Small intestine (tissue), 7 donors: ENCODE data around the gene MYB. TPM values are rescaled to one million over a fixed set of nuclear protein-coding genes. Genes with fewer than 3 reads are reported as not detected.
A peak's percentile ranks its signal among the peaks of the same experiment; 100 is the strongest.
"Not testable (repeated sequence)": the region's sequence is repeated elsewhere in the genome, so short reads cannot be mapped to it uniquely, and the experiment has no call there.

Source experiments
- DNase-seq, 2 donors: peaks; one replicate each; pipeline versions ENCODE4 v3.0.0 to v3.0.0-alpha.2; 2013
- FAIRE-seq: peaks from 2 replicates; lab custom pipeline; 2012; peaks lifted over from hg19 to GRCh38; lab: Jason Lieb, UNC
- H3K27ac ChIP-seq, 3 donors: one replicate each; pipeline ENCODE4 v1.5.1; 2013; ENCODE audit warnings: low read length in 2 of 3, mild to moderate bottlenecking in 2 of 3, control low read depth in 1 of 3, inconsistent platforms in 1 of 3, low read depth in 1 of 3, moderate library complexity in 1 of 3
- H3K27me3 ChIP-seq, 3 donors: one replicate each; pipeline ENCODE4 v1.6.1; 2013; ENCODE audit warnings: low read length in 3 of 3, inconsistent platforms in 1 of 3; ENCODE audit not compliant: control insufficient read depth in 3 of 3, insufficient read depth in 3 of 3
- H3K36me3 ChIP-seq, 3 donors: one replicate each; pipeline ENCODE4 v1.6.1; 2013; ENCODE audit warnings: low read length in 3 of 3, inconsistent platforms in 1 of 3, low read depth in 1 of 3, mild to moderate bottlenecking in 1 of 3, moderate library complexity in 1 of 3; ENCODE audit not compliant: control insufficient read depth in 3 of 3, insufficient read depth in 2 of 3
- H3K4me1 ChIP-seq, 3 donors: one replicate each; pipeline ENCODE4 v1.6.1; 2013; ENCODE audit warnings: low read length in 2 of 3, inconsistent platforms in 1 of 3, low read depth in 1 of 3, mild to moderate bottlenecking in 1 of 3, moderate library complexity in 1 of 3; ENCODE audit not compliant: control insufficient read depth in 3 of 3, insufficient read depth in 2 of 3
- H3K4me3 ChIP-seq, 3 donors: one replicate each; pipeline ENCODE4 v1.5.1; 2013; ENCODE audit warnings: low read length in 3 of 3, control low read depth in 1 of 3, inconsistent platforms in 1 of 3, low read depth in 1 of 3, mild to moderate bottlenecking in 1 of 3, moderate library complexity in 1 of 3
- H3K9me3 ChIP-seq, 2 donors: one replicate each; pipeline ENCODE4 v1.6.1; 2013; ENCODE audit warnings: low read depth in 1 of 2, low read length in 1 of 2; ENCODE audit not compliant: control insufficient read depth in 2 of 2, insufficient read depth in 1 of 2
- WGBS, 3 donors: extraction: QIAGEN DNeasy Blood & Tissue Kit; methylation state at CpG; one replicate each; pipeline ENCODE4 v1.1.7; 2013; 5-methylcytosine and 5-hydroxymethylcytosine counted together
- polyA plus RNA-seq, 4 donors: library from polyadenylated mRNA; stranded (reverse) in 3 of 4; unstranded in 1 of 4; fragments of 200-250 nt in 3 of 4; fragments of 120-200 nt in 1 of 4; gene quantifications; one replicate each; pipeline versions ENCODE4 v1.2.1 to v1.2.3, GENCODE V29; 2013
- donor health status: healthy with polysubstance abuse.
- donor health status: control.
- donor health status: control.
- donor health status: Bipolar disorder and iron deficiency.
- donor health status: healthy.

The MYB gene
- polyA plus RNA-seq, 4 donors: 1.6 to 19.8 (median 7.4) TPM

GRCh38 chr6:135244805-135245204, 63.7 kb downstream of the MYB start:
- 59 to 64% (median 63%) methylated on average over 6 of the region's 6 CpGs for WGBS, 3 donors
- Histone ChIP-seq H3K36me3 (no peaks in the 10 kb centered on the region), H3K9me3 (no peaks in the 10 kb centered on the region), H3K27ac (no peak overlapping the region), H3K4me3 (no peak overlapping the region), H3K4me1 (peaks cover 0 to 3% (median 3%) of the 10 kb centered on the region in 3 donors), H3K27me3 (no peaks in the 10 kb centered on the region)
- DNase-seq: no peak
- no peak for FAIRE-seq

DNA sequence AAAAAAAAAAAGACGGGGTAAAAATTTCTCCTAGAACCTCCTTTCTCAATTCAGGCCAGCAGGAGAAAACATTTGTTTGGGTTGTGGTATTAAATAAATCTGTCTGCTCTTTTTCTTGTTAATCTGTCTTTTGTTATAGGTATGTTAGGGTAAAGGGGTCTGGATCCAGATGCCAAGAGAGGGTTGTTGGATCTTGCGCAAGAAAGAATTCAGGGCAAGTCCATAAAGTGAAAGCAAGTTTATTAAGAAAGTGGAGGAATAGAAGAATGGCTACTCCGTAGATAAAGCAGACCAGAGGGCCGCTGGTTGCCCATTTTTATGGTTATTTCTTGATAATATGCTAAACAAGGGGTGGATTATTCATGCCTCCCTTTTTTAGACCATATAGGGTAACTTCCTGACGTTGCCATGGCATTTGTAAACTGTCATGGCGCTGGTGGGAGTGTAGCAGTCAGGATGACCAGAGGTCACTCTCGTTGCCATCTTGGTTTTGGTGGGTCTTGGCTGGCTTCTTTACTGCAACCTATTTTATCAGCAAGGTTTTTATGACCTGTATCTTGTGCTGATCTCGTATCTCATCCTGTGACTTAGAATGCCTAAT, 65.4 kb downstream of the MYB start:
- WGBS, 3 donors: 73 to 74% (median 74%) methylated on average over 8 of the region's 8 CpGs

DNA sequence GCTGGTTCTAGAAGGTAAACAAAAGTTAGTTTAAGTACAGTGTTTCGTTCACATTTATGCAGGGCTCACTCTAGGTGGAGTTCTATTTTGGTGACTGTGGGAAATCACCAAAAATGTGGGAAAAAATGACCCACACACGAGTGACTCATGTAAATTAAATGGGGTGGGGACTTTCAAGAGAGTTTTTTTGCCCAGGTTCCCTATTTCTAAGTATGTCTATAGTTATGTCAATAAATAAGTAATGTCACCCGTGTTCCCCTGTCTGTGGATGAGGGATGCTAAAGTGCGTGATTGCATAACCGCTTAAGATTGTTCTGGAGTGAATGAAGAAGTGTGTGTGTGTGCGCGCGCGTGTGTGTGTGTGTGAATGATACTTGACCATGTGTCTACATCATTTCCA, 69.1 kb downstream of the MYB start:
- Histone ChIP-seq H3K27ac (peak overlapping the region in 1 of 3 donors; percentile 63), H3K4me1 (peaks cover 0 to 10% (median 5%) of the 10 kb centered on the region in 3 donors), H3K4me3 (no peak overlapping the region), H3K36me3 (no peaks in the 10 kb centered on the region), H3K27me3 (no peaks in the 10 kb centered on the region), H3K9me3 (no peaks in the 10 kb centered on the region)
- FAIRE-seq (no peak), DNase-seq (no peak)
- WGBS, 3 donors: 82 to 83% (median 83%) methylated on average over 9 of the region's 9 CpGs

More for the DNA sequence above, 65.4 kb downstream of the MYB start:
- H3K4me3 ChIP-seq, FAIRE-seq, H3K36me3 ChIP-seq, H3K27ac ChIP-seq, DNase-seq, H3K27me3 ChIP-seq, H3K9me3 ChIP-seq: not testable (repeated sequence)
- peaks cover 3 to 11% (median 3%) of the 10 kb centered on the region in 3 donors for H3K4me1 ChIP-seq

GRCh38 chr6:135250751-135251497, 69.8 kb downstream of the MYB start:
- no peak for FAIRE-seq
- peaks cover 0 to 10% (median 5%) of the 10 kb centered on the region in 3 donors for H3K4me1 ChIP-seq
- H3K36me3 ChIP-seq: no peaks in the 10 kb centered on the region
- H3K4me3 ChIP-seq: no peak overlapping the region
- 37 to 68% (median 56%) methylated on average over 9 of the region's 9 CpGs for WGBS, 3 donors
- peak in 1 of 2 donors; percentile 21 for DNase-seq
- H3K9me3 ChIP-seq: no peaks in the 10 kb centered on the region
- H3K27ac ChIP-seq: peak overlapping the region in 1 of 3 donors; percentile 63
- no peaks in the 10 kb centered on the region for H3K27me3 ChIP-seq

DNA sequence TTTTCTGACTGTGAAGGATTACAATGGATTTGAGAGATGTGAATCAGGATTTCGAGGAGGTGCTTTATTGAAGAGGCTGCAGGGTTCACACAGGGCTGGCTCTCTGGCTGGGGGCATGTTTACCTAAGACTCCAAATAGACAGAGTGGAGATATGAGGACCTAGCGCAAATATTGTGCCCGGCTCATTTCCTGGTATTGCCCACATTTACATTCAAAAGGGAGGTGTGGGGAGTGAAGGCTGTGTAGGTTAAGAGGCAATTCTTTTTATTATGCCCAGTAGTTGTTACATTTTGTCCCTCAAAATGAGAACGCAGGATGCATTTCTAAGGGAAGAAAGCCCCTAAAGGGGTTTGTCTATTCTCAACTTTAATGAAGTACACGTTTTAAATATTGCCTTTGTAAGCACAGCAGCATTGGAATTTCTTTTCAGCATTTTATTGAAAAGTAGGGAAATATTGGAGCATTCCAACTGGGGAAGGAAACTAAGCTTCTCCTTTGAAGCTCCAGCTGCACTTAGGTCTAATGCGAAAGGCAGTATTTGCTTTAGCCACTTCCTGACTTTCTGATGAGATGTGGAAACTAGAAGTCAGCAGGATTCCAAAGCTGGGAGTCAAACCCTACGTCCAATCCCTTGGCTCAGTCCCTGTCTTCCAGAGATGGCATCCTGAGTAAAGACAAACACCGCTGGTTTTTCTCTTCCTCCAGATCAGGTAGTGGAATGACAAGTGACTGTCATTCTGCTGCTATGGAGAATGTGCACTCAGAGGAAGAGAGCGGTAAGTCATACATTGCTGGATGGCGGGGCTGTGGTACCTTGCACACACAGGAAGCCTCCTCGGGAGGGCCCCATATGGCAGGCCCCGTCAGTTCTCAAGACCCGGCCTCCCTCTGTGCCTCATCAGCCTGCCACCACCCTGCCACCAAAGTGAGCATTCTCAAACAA, 70.7 kb downstream of the MYB start:
- Histone ChIP-seq H3K27ac (peak overlapping the region in 1 of 3 donors; percentile 75), H3K4me3 (no peak overlapping the region), H3K9me3 (no peaks in the 10 kb centered on the region), H3K36me3 (no peaks in the 10 kb centered on the region), H3K4me1 (peaks cover 0 to 10% (median 5%) of the 10 kb centered on the region in 3 donors), H3K27me3 (no peaks in the 10 kb centered on the region)
- DNase-seq: peak; percentile 51 to 72
- no peak for FAIRE-seq
- 36 to 54% (median 52%) methylated on average over 13 of the region's 13 CpGs for WGBS, 3 donors

DNA sequence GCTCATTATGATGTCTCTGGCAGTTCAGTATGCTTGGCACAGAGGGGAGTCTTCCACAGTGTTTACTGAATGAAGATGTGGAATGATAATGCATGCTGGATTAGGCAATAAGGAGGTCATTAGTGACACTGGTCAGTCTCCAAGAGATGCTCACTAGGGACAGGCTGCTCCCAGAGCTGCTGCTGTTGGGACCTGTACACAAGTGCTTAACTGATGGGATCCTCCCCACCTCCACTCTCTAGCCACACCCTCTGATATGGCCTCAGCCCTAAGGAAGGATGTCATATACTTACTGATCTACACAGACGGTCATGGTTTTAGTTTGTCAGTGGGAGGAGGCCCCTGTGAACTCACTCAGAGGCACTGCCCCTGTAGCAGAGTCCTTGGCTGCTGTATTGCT, 73.4 kb downstream of the MYB start:
- DNase-seq: peak in 1 of 2 donors; percentile 38
- whole genome bisulfite sequencing, 3 donors: 6 to 42% (median 16%) methylated on average over 1 of the region's 1 CpG

GRCh38 chr6:135256866-135257265, 75.8 kb downstream of the MYB start:
- Histone ChIP-seq H3K27me3 (no peaks in the 10 kb centered on the region), H3K9me3 (no peaks in the 10 kb centered on the region), H3K4me1 (peaks cover 0 to 2% (median 0%) of the 10 kb centered on the region in 3 donors), H3K4me3 (no peak overlapping the region), H3K36me3 (no peaks in the 10 kb centered on the region), H3K27ac (no peak overlapping the region)
- peak in 1 of 2 donors; percentile 72 for DNase-seq
- FAIRE-seq: no peak
- WGBS, 3 donors: 16 to 52% (median 38%) methylated on average over 4 of the region's 4 CpGs

More for the DNA sequence above, 73.4 kb downstream of the MYB start:
- Histone ChIP-seq H3K9me3 (no peaks in the 10 kb centered on the region), H3K4me1 (peaks cover 0 to 10% (median 5%) of the 10 kb centered on the region in 3 donors), H3K27me3 (no peaks in the 10 kb centered on the region), H3K27ac (no peak overlapping the region), H3K36me3 (no peaks in the 10 kb centered on the region), H3K4me3 (no peak overlapping the region)
- FAIRE-seq: no peak
